ENCODE data around the gene NEBL. TPM values are rescaled to one million over a fixed set of nuclear protein-coding genes. Genes with fewer than 3 reads are reported as not detected.
"Not testable (repeated sequence)": the region's sequence is repeated elsewhere in the genome, so short reads cannot be mapped to it uniquely, and the experiment has no call there.

NEBL gene, protein sequence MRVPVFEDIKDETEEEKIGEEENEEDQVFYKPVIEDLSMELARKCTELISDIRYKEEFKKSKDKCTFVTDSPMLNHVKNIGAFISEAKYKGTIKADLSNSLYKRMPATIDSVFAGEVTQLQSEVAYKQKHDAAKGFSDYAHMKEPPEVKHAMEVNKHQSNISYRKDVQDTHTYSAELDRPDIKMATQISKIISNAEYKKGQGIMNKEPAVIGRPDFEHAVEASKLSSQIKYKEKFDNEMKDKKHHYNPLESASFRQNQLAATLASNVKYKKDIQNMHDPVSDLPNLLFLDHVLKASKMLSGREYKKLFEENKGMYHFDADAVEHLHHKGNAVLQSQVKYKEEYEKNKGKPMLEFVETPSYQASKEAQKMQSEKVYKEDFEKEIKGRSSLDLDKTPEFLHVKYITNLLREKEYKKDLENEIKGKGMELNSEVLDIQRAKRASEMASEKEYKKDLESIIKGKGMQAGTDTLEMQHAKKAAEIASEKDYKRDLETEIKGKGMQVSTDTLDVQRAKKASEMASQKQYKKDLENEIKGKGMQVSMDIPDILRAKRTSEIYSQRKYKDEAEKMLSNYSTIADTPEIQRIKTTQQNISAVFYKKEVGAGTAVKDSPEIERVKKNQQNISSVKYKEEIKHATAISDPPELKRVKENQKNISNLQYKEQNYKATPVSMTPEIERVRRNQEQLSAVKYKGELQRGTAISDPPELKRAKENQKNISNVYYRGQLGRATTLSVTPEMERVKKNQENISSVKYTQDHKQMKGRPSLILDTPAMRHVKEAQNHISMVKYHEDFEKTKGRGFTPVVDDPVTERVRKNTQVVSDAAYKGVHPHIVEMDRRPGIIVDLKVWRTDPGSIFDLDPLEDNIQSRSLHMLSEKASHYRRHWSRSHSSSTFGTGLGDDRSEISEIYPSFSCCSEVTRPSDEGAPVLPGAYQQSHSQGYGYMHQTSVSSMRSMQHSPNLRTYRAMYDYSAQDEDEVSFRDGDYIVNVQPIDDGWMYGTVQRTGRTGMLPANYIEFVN
- total RNA-seq (270 and 489 TPM in 2 replicates), polyA plus RNA-seq (247 and 317 TPM in 2 replicates)

DNA sequence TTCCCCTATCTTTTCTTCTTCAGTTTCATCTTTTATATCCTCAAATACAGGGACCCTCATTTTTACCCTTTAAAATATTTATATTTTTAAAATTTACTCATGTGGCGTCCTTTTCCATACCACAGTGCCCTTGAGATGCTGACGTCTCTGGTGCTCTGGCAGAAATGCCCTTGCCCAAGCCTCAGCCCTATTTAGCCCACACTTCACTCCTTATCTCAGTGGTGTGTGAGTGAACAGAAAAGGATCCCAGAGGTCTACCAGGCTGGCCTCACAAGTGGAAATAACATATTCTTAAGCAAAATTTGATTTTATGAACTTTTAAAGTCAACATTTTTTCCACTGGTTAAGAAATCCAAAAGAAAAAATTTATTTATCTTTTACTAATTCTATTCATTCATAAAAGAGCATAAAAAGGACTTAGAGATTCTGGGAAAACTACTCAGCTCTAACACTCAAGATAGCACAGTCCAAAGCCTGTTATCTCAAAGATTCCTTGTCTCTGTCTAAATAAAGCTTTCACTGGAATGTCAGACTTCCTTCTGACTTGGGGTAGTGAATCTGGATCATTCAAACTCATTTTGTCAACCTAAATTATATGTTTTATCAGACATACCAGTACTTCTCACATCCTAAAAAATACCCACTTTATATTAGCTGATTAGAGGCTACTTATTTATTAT lies at the start of gene NEBL:
Gene NEBL, minus strand, starts transcription at position 166 of the 680 bp plus-strand sequence. Its CDS starts 106 bp downstream, at position 60.
- H3K9me3 ChIP-seq (ENCODE audit: low read depth), result no peaks in the 10 kb centered on the region
- no peaks in the 10 kb centered on the region for H3K27me3 ChIP-seq
- TF ChIP-seq, protein P1, sequence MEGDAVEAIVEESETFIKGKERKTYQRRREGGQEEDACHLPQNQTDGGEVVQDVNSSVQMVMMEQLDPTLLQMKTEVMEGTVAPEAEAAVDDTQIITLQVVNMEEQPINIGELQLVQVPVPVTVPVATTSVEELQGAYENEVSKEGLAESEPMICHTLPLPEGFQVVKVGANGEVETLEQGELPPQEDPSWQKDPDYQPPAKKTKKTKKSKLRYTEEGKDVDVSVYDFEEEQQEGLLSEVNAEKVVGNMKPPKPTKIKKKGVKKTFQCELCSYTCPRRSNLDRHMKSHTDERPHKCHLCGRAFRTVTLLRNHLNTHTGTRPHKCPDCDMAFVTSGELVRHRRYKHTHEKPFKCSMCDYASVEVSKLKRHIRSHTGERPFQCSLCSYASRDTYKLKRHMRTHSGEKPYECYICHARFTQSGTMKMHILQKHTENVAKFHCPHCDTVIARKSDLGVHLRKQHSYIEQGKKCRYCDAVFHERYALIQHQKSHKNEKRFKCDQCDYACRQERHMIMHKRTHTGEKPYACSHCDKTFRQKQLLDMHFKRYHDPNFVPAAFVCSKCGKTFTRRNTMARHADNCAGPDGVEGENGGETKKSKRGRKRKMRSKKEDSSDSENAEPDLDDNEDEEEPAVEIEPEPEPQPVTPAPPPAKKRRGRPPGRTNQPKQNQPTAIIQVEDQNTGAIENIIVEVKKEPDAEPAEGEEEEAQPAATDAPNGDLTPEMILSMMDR (IDR thresholded peaks at IDR 0.05; ENCODE audit: low read depth, low read length), result no peak
- H3K36me3 ChIP-seq, result peaks cover 2% of the 10 kb centered on the region
- DNase-seq (ENCODE audit: low read depth in 1 of 2, low spot score in 1 of 2), result peak; percentile 50 to 77
- peak within 1 kb of the TSS; percentile 93 for H3K4me3 ChIP-seq
- H3K27ac ChIP-seq, result peak within 1 kb of the TSS; percentile 98
- peaks cover 45% of the 10 kb centered on the region for H3K4me1 ChIP-seq (ENCODE audit: low read depth)

DNA sequence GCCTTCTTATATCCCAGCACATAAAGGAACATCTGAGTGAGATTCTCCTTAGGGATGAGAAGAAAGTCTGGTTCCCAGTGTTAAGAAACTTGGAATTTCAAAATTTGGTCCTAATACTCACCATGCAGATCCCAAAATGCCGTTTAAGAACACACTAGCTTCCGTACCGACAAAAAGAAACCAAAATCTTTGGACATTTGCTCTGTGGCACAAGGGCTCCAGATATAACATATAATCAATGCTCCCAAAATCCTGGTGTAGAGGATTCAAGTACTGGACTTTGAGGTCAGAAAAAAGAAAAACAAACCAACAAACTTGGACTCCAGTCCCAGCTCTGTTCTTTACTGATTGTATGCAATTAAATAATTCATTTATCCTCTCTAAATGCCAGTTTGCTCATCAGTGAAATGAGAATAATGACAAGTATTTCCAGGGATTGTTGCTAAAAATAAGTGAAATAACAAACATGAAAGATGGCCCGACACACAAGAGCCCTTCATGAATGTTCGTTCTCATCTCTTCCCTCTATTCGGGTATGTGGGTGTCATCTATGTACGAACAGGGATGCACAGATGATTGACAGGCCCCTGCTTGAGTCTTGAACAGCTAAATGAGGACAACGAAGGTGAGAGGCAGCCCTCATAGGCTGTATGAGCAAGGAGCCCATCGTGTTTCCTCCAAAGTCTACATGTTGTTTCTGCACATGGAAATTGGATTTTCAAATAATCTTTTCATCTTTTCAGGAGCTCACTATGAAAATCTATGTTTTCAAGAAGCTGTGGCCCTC lies 48.6 kb upstream of the NEBL start:
- Histone ChIP-seq H3K4me3 (no peak overlapping the region), H3K4me1 (ENCODE audit: low read depth) (peaks cover 21% of the 10 kb centered on the region), H3K27me3 (no peaks in the 10 kb centered on the region), H3K36me3 (no peaks in the 10 kb centered on the region), H3K27ac (no peak overlapping the region), H3K9me3 (ENCODE audit: low read depth) (no peaks in the 10 kb centered on the region)
- TF ChIP-seq, protein P1 (IDR thresholded peaks at IDR 0.05; ENCODE audit: low read depth, low read length), result no peak
- no peak for DNase-seq (ENCODE audit: low read depth in 1 of 2, low spot score in 1 of 2)

DNA sequence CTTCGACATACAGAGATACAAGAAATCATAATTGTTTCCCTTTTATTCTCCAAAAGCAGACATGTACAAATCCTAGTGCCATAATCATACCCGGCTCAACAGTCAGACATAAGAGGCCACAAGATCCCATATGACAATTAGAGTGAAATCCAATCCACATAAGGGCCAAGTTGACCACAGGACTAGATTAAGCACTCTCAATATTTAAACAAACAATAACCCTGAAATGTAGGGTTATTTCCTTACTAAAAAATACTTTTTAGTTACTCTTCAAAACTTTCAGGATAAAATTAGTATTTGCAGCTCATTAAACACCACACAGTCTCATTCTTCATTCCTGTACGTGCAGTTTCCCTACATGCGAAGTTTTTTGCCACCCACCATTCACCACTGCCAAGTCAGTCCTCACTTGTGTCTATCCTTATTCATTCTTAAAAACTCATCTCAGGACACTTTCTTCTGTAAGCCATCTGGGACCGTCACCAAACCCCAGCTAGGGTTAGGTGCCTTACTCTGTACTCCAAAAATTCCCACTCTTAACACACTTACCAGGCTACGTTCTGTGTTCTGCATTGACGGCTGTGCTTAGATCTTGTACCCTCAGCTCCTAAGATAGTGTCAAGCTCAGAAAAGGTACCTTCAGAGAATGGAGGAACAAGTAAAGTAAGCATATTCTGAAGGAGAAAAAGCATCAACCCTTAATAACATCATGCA lies 47.8 kb upstream of the NEBL start:
- TF ChIP-seq, protein P1 (IDR thresholded peaks at IDR 0.05; ENCODE audit: low read depth, low read length), result no peak
- Histone ChIP-seq H3K27me3 (no peaks in the 10 kb centered on the region), H3K9me3 (ENCODE audit: low read depth) (no peaks in the 10 kb centered on the region), H3K4me3 (no peak overlapping the region), H3K36me3 (no peaks in the 10 kb centered on the region), H3K27ac (no peak overlapping the region), H3K4me1 (ENCODE audit: low read depth) (peaks cover 20% of the 10 kb centered on the region)
- DNase-seq (ENCODE audit: low read depth in 1 of 2, low spot score in 1 of 2), result no peak

DNA sequence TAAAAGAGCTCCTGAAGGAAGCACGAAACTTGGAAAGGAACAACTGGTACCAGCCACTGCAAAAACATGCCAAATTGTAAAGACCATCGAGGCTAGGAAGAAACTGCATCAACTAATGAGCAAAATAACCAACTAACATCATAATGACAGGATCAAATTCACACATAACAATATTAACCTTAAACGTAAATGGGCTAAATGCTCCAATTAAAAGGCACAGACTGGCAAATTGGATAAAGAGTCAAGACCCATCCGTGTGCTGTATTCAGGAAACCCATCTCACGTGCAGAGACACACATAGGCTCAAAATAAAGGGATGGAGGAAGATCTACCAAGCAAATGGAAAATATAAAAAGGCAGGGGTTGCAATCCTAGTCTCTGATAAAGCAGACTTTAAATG lies 42.3 kb upstream of the NEBL start:
- not testable (repeated sequence) for H3K4me3 ChIP-seq; H3K9me3 ChIP-seq (ENCODE audit: low read depth); H3K27ac ChIP-seq; DNase-seq (ENCODE audit: low read depth in 1 of 2, low spot score in 1 of 2); H3K4me1 ChIP-seq (ENCODE audit: low read depth); H3K36me3 ChIP-seq; H3K27me3 ChIP-seq

DNA sequence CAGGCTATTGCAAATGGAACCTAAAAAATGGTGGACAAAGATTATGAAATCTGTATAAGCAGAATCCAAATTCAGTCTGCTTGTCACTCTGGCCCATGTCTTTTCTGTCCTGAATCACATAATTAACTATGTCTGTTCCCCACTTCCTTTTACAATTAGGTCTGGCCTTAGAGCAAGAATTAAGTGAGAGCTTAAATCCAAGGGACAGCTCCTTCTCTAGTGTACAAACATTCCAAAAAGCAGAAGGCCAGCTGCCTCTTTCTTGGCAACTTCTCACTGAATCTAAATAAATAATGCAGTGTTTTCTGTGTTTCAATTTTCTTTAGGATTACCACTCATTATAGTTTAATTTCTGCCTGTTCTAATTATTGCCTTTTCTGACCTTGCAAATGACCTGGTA lies 39.3 kb upstream of the NEBL start:
- TF ChIP-seq, protein P1 (IDR thresholded peaks at IDR 0.05; ENCODE audit: low read depth, low read length), result no peak
- no peak for DNase-seq (ENCODE audit: low read depth in 1 of 2, low spot score in 1 of 2)
- H3K36me3 ChIP-seq, result no peaks in the 10 kb centered on the region

More for the DNA sequence above, 39.3 kb upstream of the NEBL start:
- no peak overlapping the region for H3K4me3 ChIP-seq
- H3K4me1 ChIP-seq (ENCODE audit: low read depth), result peaks cover 5% of the 10 kb centered on the region
- H3K27ac ChIP-seq, result no peak overlapping the region
- H3K27me3 ChIP-seq, result no peaks in the 10 kb centered on the region
- H3K9me3 ChIP-seq (ENCODE audit: low read depth), result no peaks in the 10 kb centered on the region
